OCI-LY7 (cell line): ENCODE measurements around the gene GNAQ.

Source experiments
- EZH2phosphoT487 ChIP-seq: fragments of 200-600 bp; sonication (generic); IDR thresholded peaks from 2 replicates; pipeline ENCODE4 v1.6.1; 2018; ENCODE audit warnings: low read depth, borderline replicate concordance, mild to moderate bottlenecking, mixed run types, antibody characterized with exemption, low read length, moderate library complexity, mixed read lengths
- TF ChIP-seq, protein P1 (sequence below): fragments of 200-600 bp; sonication (generic); conservative IDR thresholded peaks from 2 replicates; pipeline ENCODE4 v1.5.1; 2014; ENCODE audit warnings: mild to moderate bottlenecking, antibody characterized with exemption, low read length, moderate library complexity, mixed read lengths

DNA sequence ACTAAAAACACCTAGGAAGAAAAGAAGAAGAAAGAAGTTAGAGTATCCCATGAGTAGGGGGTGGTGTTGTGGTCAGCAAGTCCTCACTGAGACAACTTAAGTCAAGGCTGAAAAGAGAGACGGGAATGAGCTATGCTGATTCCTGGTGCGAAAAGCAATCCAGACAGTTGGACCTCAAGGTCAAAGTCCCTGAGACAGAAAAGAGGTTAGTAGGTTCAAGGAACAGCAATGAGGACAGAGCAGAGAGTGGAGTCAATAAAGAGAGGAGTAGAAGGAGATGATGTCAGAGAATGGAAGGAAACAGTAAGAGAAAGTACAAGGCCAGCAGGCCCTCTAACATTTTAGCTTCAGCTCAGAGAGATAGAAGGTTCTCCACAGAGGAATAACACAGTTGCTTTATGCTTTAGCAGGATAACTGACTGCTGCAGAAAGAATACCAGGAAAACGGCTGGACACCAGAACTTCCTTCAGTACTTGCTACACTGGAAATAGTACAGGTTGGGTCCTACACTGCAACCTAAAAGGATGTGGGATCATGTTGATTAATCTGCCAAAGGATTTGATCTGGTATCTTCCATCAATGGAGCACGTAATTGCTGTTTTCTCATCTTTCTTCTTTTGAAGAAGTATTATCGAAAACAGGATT, 43.6 kb downstream of the GNAQ start:
- TF ChIP-seq, protein P1, sequence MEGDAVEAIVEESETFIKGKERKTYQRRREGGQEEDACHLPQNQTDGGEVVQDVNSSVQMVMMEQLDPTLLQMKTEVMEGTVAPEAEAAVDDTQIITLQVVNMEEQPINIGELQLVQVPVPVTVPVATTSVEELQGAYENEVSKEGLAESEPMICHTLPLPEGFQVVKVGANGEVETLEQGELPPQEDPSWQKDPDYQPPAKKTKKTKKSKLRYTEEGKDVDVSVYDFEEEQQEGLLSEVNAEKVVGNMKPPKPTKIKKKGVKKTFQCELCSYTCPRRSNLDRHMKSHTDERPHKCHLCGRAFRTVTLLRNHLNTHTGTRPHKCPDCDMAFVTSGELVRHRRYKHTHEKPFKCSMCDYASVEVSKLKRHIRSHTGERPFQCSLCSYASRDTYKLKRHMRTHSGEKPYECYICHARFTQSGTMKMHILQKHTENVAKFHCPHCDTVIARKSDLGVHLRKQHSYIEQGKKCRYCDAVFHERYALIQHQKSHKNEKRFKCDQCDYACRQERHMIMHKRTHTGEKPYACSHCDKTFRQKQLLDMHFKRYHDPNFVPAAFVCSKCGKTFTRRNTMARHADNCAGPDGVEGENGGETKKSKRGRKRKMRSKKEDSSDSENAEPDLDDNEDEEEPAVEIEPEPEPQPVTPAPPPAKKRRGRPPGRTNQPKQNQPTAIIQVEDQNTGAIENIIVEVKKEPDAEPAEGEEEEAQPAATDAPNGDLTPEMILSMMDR = no peak
- TF ChIP-seq EZH2phosphoT487 = no peak
